K562 (cell line): ENCODE data around the gene UCHL5. TPM values are rescaled to one million over a fixed set of nuclear protein-coding genes. Genes with fewer than 3 reads are reported as not detected.

Source experiments
- ATAC-seq: fragments of 200-7000 bp; cut with Tn5 transposase; 3 replicates; pipeline ENCODE4 v1.9.1; 2020; ENCODE audit warnings: moderate library complexity
- BruUV-seq: library from RNA; stranded (reverse); fragments of 400-500 nt; replicated peaks from 2 replicates; lab custom pipeline; 2021; lab: Mats Ljungman, UMichigan
- CTCF ChIA-PET: fragments of 300-600 bp; formaldehyde crosslinking; extraction: SDS; loops from one replicate; lab custom pipeline; 2021; ENCODE audit warnings: low intra/inter-chr PET ratio; lab: Yijun Ruan, JAX
- POLR2A ChIA-PET: fragments of 300-600, 350-650 bp; sonication (Branson Sonifier 250); formaldehyde crosslinking; extraction: SDS; loops from one replicate; lab custom pipeline; 2021; ENCODE audit warnings: antibody characterized with exemption, inconsistent platforms; lab: Yijun Ruan, JAX
- DNase-seq, 4 experiments: peaks; one replicate each; pipeline versions ENCODE4 v3.0.0 to v3.0.0-alpha.2; 2011 to 2018; ENCODE audit warnings: low spot score in 3 of 4, mixed read lengths in 3 of 4; ENCODE audit errors: extremely low read depth in 1 of 4
- FAIRE-seq: peaks from 2 replicates; lab custom pipeline; 2011; peaks lifted over from hg19 to GRCh38; lab: Jason Lieb, UNC
- H2AFZ ChIP-seq: 2 replicates; pipeline ENCODE4 v1.6.0; 2011; ENCODE audit warnings: low read depth, low read length, control low read depth, inconsistent platforms
- H3K27ac ChIP-seq: fragments of 200-600 bp; 3 replicates; pipeline ENCODE4 v1.8.0; 2011; ENCODE audit warnings: low read depth, mild to moderate bottlenecking, control low read depth, inconsistent platforms, low read length, moderate library complexity, mixed read lengths; ENCODE audit errors: extremely low read depth
- H3K27me3 ChIP-seq, 2 experiments: fragments of 300-600 bp in 1 of 2; 2 replicates in 1 of 2; 3 replicates in 1 of 2; pipeline versions ENCODE4 v1.6.0 to v1.8.0; 2011; ENCODE audit warnings: inconsistent platforms in 2 of 2, low read length in 2 of 2, mild to moderate bottlenecking in 1 of 2, mixed read lengths in 1 of 2, moderate library complexity in 1 of 2; ENCODE audit not compliant: control insufficient read depth in 2 of 2, insufficient read depth in 2 of 2
- H3K36me3 ChIP-seq: fragments of 300-600 bp; 3 replicates; pipeline ENCODE4 v1.8.0; 2011; ENCODE audit warnings: mild to moderate bottlenecking, low read length, inconsistent platforms; ENCODE audit not compliant: control insufficient read depth, insufficient read depth
- H3K4me1 ChIP-seq, 2 experiments: fragments of 200-600 bp in 1 of 2; replicated peaks in 1 of 2; 2 replicates in 1 of 2; 3 replicates in 1 of 2; pipeline versions ENCODE4 v1.5.1 to v1.8.0; 2011; ENCODE audit warnings: inconsistent platforms in 2 of 2, low read length in 2 of 2, mild to moderate bottlenecking in 1 of 2, mixed read lengths in 1 of 2, moderate library complexity in 1 of 2; ENCODE audit not compliant: control insufficient read depth in 2 of 2, insufficient read depth in 2 of 2
- H3K4me2 ChIP-seq: 2 replicates; pipeline ENCODE4 v1.6.1; 2011; ENCODE audit warnings: low read length, control low read depth, inconsistent platforms, mixed read lengths; ENCODE audit not compliant: insufficient read depth
- H3K4me3 ChIP-seq: fragments of 200-600 bp; sonication (generic), shearing (Covaris generic); 2 replicates; pipeline ENCODE4 v1.5.1; 2016; ENCODE audit warnings: control low read depth, inconsistent platforms
- H3K79me2 ChIP-seq: fragments of 200-600 bp; 3 replicates; pipeline ENCODE4 v1.8.0; 2011; ENCODE audit warnings: low read length, inconsistent platforms; ENCODE audit not compliant: control insufficient read depth, insufficient read depth
- H3K9ac ChIP-seq, 2 experiments: 2 replicates each; pipeline versions ENCODE4 v1.6.0 to v1.6.1; 2011; ENCODE audit warnings: low read depth in 2 of 2, low read length in 2 of 2, control low read depth in 1 of 2, inconsistent platforms in 1 of 2, mild to moderate bottlenecking in 1 of 2, mixed read lengths in 1 of 2; ENCODE audit not compliant: insufficient read depth in 1 of 2
- H3K9me1 ChIP-seq: one replicate; pipeline ENCODE4 v1.6.0; 2011; ENCODE audit warnings: inconsistent platforms, mild to moderate bottlenecking, low read length, moderate library complexity; ENCODE audit not compliant: control insufficient read depth, insufficient read depth
- H3K9me3 ChIP-seq: replicated peaks from 2 replicates; pipeline ENCODE4 v1.5.1; 2011; ENCODE audit warnings: low read depth, low read length, inconsistent platforms; ENCODE audit not compliant: control insufficient read depth, insufficient read depth
- H4K20me1 ChIP-seq: replicated peaks from 2 replicates; pipeline ENCODE4 v1.6.1; 2011; ENCODE audit warnings: low read length, inconsistent platforms, mixed read lengths; ENCODE audit not compliant: control insufficient read depth, insufficient read depth
- PURB ChIP-seq: sonication (generic); formaldehyde crosslinking; IDR thresholded peaks from 2 replicates; pipeline ENCODE4 v1.9.0; 2021; ENCODE audit warnings: low read depth, mild to moderate bottlenecking, missing genetic modification reagents
- WGBS: fragments of 100-300 bp; shearing (Covaris generic); methylation state at CpG from one replicate; pipeline ENCODE4 v1.1.6; 2016; ENCODE audit warnings: low coverage, mixed read lengths; ENCODE audit not compliant: insufficient coverage; ENCODE audit errors: missing lambda C conversion rate; 5-methylcytosine and 5-hydroxymethylcytosine counted together
- in situ Hi-C: fragments of 300-500 bp; cut with MboI; formaldehyde crosslinking; loops from 4 replicates; pipeline ENCODE4 v1.15.0; 2018; ENCODE audit warnings: inconsistent platforms, mixed read lengths
- intact Hi-C: fragments of 100-400 bp; cut with micrococcal nuclease; formaldehyde crosslinking; loops from 2 replicates; pipeline ENCODE4 v1.14.2; 2022
- polyA plus RNA-seq, 8 experiments: library from polyadenylated mRNA; depleted of rRNA in 4 of 8; stranded (reverse) in 5 of 8; unstranded in 3 of 8; fragments of >200 nt; fragmentation: Nextera tagmentation in 2 of 8; fragmentation: Illumina TruSeq in 1 of 8; extraction: Ambion mirVana in 2 of 8; extraction: Trizol in 1 of 8; gene quantifications; 2 replicates each; pipeline versions ENCODE4 v1.2.1 to v1.2.3, GENCODE V29; 2011 to 2014; ENCODE audit warnings: inconsistent platforms in 1 of 8, missing spikeins in 1 of 8
- total RNA-seq, 7 experiments: library from RNA; depleted of rRNA in 6 of 7; stranded (reverse); fragments of >200 nt in 6 of 7; fragmentation: Illumina TruSeq in 2 of 7; extraction: Trizol in 2 of 7; gene quantifications; 2 replicates each; pipeline versions ENCODE4 v1.2.1 to v1.2.3, GENCODE V29; 2011 to 2021; ENCODE audit warnings: low replicate concordance in 1 of 7
- TF ChIP-seq, protein P1 (sequence below), 2 experiments: IDR thresholded peaks in 1 of 2; conservative IDR thresholded peaks in 1 of 2; 2 replicates each; pipeline ENCODE4 v1.6.1; 2016; ENCODE audit warnings: low read depth in 2 of 2, mild to moderate bottlenecking in 1 of 2, missing compliant biosample characterization in 1 of 2, missing genetic modification characterization in 1 of 2, moderate library complexity in 1 of 2
- TF ChIP-seq, protein P2 (sequence below), 2 experiments: fragments of 450-650 bp in 1 of 2; IDR thresholded peaks; 2 replicates each; pipeline ENCODE4 v1.6.1; 2011 to 2017; ENCODE audit warnings: low read depth in 2 of 2, antibody characterized with exemption in 1 of 2, borderline replicate concordance in 1 of 2, low read length in 1 of 2, mild to moderate bottlenecking in 1 of 2, mixed read lengths in 1 of 2; ENCODE audit not compliant: control insufficient read depth in 1 of 2

The UCHL5 gene
- total and polyA plus RNA-seq, 9 of the 15 experiments (the other 6 are each of a cell fraction or from before 2014, with no cell fraction given), result 61.0 to 206 (median 122) TPM

DNA sequence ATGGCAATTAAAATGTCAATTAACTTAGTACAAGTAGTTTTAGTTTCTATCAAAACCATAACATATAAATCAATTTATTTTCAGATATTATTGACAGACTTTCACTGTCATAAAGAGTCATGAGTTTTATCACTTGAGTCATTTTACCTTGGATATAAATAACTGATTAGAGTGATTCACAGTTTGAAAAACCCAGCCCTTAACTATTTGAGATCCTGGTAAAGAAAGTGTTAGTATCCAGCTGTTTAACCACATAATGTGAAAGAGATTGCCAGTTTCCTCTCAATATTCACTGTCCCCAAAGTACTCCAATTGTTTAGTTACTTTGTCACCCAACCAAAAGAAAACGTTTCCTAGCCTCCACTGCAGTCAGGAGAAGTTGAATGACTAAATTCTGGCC is 91.3 kb downstream of the UCHL5 start:
- no peaks in the 10 kb centered on the region for H3K27me3 ChIP-seq
- no peaks in the 10 kb centered on the region for H3K79me2 ChIP-seq
- intact Hi-C loops (no loop called here), in situ Hi-C loops (no loop called here)
- POLR2A ChIA-PET, result interaction anchor here (0.8 to 0.9 kb wide), 2 partner anchors 10 kb away, joined by 3 to 4 read pairs; no protein-coding TSS in a partner anchor
- H3K4me2 ChIP-seq, result no peak overlapping the region
- H3K9me3 ChIP-seq, result no peaks in the 10 kb centered on the region
- no peaks in the 10 kb centered on the region for H3K36me3 ChIP-seq
- H3K27ac ChIP-seq, result no peak overlapping the region
- no peak overlapping the region for H3K4me3 ChIP-seq
- TF ChIP-seq, protein P1, sequence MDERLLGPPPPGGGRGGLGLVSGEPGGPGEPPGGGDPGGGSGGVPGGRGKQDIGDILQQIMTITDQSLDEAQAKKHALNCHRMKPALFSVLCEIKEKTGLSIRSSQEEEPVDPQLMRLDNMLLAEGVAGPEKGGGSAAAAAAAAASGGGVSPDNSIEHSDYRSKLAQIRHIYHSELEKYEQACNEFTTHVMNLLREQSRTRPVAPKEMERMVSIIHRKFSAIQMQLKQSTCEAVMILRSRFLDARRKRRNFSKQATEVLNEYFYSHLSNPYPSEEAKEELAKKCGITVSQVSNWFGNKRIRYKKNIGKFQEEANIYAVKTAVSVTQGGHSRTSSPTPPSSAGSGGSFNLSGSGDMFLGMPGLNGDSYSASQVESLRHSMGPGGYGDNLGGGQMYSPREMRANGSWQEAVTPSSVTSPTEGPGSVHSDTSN (CRISPR knock-in tag; IDR thresholded peaks at IDR 0.05; ENCODE audit: low read depth), result no peak
- TF ChIP-seq, protein P1 (tag; conservative IDR thresholded peaks at IDR 0.05; ENCODE audit: low read depth), result peak; percentile 17; the same call in 1 of the 2 replicates
- no peak for TF ChIP-seq PURB (CRISPR knock-in tag)
- TF ChIP-seq, protein P2, sequence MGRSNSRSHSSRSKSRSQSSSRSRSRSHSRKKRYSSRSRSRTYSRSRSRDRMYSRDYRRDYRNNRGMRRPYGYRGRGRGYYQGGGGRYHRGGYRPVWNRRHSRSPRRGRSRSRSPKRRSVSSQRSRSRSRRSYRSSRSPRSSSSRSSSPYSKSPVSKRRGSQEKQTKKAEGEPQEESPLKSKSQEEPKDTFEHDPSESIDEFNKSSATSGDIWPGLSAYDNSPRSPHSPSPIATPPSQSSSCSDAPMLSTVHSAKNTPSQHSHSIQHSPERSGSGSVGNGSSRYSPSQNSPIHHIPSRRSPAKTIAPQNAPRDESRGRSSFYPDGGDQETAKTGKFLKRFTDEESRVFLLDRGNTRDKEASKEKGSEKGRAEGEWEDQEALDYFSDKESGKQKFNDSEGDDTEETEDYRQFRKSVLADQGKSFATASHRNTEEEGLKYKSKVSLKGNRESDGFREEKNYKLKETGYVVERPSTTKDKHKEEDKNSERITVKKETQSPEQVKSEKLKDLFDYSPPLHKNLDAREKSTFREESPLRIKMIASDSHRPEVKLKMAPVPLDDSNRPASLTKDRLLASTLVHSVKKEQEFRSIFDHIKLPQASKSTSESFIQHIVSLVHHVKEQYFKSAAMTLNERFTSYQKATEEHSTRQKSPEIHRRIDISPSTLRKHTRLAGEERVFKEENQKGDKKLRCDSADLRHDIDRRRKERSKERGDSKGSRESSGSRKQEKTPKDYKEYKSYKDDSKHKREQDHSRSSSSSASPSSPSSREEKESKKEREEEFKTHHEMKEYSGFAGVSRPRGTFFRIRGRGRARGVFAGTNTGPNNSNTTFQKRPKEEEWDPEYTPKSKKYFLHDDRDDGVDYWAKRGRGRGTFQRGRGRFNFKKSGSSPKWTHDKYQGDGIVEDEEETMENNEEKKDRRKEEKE (IDR thresholded peaks at IDR 0.05; ENCODE audit: borderline replicate concordance in 1 of 2, control insufficient read depth in 1 of 2, low read depth in 2 of 2, low read length in 1 of 2), result no peak
- TF ChIP-seq, all 486 proteins: peak for 1
- Histone ChIP-seq H3K9me1 (no peaks in the 10 kb centered on the region), H3K9ac (no peak overlapping the region), H2AFZ (peak overlapping the region; percentile 28), H3K4me1 (peaks cover 3 to 8% of the 10 kb centered on the region in 2 experiments; a peak in 3 of 5 replicates), H4K20me1 (no peaks in the 10 kb centered on the region)
- CTCF ChIA-PET, result no interaction called here
- DNase-seq (no peak), ATAC-seq (peak; percentile 20; the same call in 2 of the 3 replicates), FAIRE-seq (no peak)
- 3% methylated on average over 1 of the region's 1 CpG for WGBS
- BruUV-seq, result no TSS peak
